HG03135 (cell line): ENCODE measurements around the gene C1orf210.

ENCODE experiments used
- ATAC-seq: cut with Tn5 transposase; IDR thresholded peaks from one replicate; pipeline ENCODE4 v1.9.1; 2021; ENCODE audit warnings: mild to moderate bottlenecking, moderate library complexity; ENCODE audit not compliant: unreplicated experiment

C1orf210 gene

DNA sequence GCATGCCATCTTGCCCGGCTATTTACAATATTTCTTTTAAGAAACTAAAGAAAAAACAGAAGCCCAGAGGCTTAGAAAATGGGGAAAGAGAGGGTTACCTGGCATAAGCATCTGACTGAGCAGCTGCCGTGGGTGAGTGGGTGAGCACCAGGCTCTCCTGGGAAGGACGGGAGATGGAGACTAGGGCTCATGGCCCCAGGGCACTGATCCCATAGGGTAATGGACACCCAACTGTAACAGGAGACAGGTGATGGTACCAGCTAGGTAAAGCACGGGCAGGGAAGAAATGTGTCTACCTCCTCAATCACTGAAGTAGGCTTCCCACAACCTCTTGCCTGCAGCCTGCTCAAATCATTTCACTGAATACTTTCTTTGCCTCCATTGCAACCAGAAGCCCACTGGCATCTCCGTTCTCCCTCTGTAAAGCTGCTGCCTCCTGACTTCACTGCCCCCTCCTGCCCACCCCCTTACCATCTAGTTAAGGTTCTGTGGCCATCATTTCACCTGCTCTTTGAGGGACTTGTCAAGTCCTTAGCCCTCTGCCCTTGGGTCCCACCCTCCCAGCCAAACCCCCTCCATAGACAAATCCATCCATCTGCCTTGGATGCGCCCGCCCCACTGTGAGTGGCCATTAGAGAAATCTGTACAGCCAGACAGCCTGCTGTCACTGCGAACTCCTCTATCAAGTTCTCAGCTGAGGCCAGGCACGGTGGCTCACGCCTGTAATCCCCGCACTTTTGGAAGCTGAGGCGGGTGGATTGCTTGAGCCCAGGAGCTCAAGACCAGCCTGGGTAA is 9.4 kb downstream of the C1orf210 start:
- no peak for ATAC-seq

DNA sequence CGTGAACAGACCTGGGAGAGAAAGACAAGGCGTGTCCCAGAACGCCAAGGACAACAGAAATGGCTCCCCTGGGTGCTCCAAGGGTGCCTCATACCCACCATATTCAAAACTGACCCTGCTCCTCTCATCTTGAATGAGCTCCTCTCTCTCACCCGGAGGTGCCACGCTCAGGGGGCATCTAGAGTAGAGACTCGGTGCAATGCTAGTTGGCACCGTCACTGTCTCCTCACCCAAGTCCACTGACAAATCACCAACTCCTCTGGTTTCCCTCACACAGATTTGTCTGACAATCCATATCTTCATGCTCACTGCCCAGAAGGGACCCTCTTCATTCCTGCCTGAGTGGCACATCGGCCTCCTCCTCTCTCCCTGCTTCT is 10.6 kb downstream of the C1orf210 start:
- ATAC-seq: no peak

DNA sequence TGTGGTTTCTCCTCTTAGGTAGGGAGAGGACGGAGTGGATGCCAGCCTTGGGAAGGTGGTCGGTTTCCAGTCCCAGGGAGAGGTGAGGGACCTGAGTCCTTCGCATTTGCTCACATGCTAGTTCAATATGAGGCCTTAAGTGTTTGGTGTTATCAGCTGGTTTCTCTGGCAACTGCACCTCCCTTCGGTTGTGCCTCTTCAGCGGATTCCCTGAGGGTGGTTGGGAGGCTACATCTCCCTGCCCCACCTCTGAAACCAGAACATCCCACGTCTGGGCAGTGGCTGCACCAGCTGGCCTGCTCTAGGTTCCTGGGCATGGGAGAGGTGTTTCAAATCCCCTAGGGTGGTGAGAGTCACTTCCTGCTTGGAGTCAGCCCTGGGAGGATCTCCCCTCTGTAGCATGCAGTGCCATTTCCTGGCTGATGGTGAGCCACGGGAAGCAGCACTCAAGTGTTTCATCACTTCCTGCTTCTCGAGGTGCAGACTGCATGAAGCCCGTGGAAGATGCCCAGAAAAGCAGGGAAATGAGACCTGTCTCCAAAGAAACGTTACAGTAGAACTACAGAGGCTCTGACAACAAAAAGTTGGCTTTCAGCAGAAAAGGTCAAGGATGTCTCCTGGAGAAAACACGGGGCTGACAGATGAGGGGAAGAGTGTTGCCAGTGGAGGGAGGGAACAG is 11.1 kb downstream of the C1orf210 start:
- no peak for ATAC-seq

DNA sequence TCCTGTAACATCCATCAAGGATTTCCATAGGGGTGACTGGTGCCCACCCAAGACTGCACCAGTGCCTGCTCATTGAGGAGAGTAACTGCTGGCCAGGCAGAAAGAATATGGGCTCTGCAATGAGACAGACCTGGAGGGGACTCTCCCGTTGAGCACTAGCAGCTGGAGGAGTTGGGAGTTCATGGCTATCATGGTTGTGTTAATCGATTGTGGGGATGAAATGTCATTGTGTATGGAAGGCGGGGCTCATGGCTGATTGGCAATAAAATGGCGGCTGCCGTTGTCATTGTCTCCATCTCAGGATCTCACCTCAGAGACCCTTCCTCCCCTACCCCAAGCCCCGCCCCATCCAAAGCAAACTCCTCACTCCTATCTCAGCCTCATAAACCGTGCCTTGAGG is 11.7 kb downstream of the C1orf210 start:
- no peak for ATAC-seq

DNA sequence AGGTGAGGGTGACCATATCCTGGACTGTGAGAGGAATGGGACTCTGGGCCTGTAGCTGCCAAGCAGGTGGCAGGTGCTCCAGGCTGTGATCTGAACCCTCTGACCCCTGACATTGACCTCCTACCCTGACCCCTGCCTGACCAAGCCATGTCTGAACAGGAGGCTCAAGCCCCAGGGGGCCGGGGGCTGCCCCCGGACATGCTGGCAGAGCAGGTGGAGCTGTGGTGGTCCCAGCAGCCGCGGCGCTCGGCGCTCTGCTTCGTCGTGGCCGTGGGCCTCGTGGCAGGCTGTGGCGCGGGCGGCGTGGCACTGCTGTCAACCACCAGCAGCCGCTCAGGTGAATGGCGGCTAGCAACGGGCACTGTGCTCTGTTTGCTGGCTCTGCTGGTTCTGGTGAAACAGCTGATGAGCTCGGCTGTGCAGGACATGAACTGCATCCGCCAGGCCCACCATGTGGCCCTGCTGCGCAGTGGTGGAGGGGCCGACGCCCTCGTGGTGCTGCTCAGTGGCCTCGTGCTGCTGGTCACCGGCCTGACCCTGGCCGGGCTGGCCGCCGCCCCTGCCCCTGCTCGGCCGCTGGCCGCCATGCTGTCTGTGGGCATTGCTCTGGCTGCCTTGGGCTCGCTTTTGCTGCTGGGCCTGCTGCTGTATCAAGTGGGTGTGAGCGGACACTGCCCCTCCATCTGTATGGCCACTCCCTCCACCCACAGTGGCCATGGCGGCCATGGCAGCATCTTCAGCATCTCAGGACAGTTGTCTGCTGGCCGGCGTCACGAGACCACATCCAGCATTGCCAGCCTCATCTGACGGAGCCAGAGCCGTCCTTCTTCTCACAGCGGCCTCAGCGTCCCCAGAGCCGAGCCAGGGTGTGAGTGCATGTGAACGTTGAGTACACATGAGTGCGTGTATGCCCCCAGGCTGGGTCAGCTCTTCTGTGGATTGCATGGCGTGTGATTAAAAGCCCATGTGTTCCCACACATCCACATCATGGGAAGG is 12.5 kb downstream of the C1orf210 start:
- no peak for ATAC-seq

DNA sequence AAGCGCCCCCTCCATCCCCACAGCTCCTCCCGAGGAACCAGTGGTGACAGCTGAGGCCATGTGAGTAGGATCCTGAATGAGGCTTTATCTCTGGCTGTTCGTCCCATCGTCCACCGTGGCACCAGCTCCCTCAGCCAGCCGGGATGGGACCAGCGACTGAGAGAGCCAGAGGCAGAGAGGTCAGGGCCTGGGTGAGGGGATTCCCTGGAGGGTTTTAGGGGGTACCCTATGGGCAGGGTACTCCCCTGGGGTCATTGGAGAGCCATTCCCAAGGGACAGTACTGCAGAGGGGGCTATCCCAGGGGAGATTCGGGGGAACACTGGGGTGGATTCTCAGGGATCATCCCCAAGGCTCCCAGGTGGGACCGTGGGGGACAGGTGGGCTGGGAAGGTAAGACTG is 13.2 kb downstream of the C1orf210 start:
- ATAC-seq: no peak

DNA sequence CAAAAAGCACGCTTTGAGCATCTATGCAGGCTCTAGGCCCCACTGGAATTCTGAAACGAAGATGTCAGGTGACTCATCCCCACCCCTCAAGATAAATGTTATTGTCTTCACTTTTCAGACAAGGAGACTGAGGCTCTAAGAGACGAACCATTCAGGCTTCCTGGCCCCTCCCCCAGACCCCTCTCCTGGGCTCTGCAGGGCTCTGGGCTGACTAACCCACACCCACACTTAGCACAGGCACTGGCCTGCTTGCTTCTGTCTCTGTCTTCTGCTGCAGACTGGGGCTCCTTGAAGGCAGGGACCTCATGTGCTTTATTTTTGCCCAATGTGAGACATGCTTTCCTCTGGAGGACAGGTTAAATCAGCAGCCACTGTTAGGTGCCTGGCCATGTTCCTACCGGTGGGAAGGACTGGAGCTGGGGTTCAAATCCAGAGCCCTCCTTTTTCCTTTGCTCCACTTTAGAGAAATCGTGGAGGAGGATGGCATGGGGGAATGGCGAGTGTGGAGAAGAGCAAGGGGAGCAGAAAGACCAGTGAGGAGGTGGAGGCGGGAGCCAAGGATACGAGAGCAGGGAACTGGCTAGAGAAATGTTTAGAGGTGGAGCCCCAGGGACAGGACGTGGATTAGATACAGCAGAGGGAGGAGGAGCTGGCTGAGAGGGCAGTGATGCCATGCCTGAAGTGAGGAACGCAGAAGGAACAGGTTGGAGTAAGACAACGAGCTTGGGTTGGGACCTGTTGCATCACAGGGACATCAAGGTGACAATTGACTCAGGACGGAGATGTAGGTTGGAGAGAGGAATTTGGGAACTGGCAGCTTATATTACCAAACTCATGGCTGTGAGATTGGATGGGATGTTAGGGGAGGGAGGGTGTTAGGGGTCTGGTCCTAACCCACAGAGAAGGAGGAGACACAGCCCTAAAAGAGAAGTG is 13.9 kb downstream of the C1orf210 start:
- no peak for ATAC-seq

DNA sequence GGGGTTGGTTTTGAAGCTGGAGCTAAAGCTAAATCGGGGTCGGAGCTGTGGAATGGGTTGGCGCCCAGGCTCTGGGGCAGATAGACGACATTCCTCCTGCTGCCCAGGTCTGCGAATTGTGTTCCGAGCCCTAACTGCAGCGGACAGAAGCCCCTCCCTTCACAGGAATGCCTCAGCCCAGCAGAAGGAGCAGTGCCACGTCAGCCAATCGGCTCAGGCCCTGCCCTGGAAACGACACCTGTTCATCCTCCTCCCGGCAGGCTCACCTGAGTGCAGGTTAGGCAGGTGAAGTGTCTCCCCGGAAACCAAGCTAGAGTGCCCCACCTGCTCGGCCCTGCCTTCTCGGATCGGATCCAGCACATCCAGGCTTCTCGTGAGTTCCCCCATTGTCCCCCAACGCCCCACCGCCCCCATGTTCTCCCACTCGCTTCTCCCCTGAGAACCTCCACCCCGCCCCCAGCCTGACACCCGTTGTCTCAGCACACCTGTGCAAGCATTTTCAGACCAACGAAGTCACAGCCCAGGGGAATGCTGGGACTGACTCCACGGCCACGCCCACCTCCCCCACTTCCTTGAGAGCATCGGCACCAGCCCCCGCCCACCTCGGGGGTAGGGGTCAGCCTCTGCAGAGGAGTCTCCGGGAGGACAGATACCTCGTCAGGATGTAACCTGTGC is 14.8 kb downstream of the C1orf210 start:
- no peak for ATAC-seq

DNA sequence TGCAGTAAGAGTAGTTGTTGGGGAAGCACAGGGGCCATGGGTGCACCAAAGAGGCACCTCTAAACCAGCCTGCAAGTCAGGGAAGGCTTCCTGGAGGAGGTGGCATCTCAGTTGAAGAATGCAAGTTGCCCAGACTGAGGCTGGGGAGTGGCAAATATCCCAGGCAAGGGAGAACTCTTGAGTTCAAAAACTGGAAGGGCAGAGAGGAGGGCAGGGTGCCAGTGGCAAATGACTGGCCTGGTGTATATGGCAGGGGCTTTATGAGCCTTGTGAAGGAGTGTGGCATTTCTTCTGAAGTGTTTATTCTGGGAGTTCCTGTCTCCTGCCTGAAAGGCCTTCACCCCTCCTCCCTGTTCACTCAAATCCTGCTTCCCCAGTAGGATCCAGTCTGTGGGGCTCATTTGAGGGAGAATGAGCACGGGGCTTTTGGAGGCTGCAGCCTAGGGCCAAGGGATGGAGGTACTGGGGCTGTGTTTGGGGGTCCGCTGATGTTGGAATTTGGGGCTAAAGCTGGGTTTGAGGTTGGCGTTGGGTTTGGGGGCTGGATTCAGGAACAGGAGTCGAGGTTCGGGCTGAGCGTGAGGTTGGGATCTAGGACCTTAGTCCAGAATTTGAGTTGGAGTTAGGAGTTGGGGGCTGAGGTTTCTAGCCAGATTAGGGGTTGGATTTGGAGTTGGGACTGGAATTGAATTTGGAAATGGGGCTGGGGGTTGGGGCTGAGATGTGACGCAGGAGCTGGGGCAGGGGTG is 15.6 kb downstream of the C1orf210 start, which contains the start of gene TMEM125:
Gene TMEM125, plus strand, starts transcription at position 357 of the 749 bp plus-strand sequence. CDS start 2,740 bp downstream, outside the sequence.
- no peak for ATAC-seq

DNA sequence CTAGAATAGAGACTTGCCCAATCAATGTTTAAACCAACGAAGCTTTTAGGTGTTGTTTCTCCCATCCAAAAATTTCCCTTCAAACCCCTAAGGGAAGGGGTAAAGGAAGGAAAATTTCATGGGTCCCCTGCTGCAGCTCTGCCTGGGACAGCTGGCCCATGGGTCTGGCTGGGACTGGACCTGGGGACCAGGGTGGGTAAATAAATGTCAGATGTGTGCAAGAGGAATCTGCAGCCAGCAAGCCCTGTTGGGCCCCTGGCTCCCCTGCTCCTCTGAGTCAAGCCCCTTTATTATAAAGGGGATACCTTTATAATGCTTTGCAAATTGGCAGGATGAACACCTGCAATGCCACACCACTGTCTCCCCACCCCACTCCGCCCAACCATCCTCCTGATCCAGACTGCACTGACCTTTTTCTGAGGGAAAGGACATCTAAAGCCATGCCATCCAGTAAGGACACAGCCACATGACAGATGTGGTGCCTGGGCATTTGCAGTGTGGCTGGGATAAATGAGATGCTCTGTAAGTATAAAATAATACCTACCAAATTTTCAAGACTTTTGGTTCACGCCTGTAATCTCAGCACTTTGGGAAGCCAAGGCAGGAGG is 17.5 kb downstream of the C1orf210 start:
- no peak for ATAC-seq

DNA sequence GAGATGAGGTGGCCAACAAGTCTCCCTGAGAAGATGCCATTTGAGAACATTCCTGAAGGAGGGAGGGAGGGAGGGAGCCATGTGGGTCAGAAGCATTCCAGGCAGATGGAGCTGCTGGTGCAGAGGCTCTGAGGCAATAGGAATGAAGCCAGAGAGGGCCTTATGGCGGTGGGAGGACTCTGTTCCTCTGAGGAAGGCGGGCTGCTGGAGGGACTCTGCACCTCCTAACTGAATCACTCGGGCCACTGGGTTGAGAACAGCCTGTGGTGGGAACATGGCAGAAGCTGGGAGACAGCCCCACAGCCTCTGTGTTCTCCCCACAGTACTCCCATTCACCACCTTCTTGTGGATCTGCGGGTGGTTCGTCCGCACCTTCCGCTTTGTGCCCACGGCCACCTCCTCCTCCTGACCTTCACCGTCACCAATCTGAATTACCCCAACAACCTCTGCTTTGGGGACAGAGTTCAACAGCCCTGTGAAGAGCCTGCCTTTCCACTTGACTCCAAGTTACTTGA is 18.0 kb downstream of the C1orf210 start:
- ATAC-seq: no peak

DNA sequence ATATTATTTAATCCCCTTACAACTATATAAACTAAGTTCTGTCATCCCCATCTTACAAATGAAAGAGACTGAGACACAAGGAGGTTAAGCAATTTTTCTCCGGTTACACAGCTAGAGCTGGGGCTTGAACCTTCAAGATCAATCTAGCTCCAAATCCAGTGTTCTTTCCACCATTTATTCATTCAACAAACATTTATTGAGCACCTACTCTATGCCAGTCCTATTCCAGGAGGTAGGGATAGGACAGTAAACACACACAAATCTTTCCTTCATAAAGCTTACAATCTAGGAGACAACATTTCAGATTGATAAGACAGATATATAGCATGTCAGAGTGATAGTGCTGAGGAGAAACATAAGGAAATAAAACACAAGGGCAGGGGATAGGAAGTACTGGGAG is 18.5 kb downstream of the C1orf210 start:
- ATAC-seq: no peak

DNA sequence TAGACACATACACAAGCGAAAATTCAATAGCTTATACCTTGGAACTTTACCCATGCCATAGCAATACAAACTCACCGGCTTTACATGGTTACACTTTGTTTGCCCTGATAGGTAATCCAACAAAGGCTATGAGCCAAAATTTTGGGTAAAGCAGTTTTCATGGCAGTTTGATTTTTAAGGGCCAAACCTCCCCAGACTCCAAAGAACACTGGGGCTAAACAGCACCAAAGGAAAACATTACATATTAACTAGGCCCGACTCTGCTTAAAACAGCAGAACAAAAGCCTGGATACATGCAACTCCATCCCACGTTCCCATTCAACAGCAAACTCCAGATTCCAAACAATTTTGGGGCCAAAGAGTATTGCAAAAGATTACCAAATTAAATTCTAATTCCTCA is 19.9 kb downstream of the C1orf210 start:
- no peak for ATAC-seq

DNA sequence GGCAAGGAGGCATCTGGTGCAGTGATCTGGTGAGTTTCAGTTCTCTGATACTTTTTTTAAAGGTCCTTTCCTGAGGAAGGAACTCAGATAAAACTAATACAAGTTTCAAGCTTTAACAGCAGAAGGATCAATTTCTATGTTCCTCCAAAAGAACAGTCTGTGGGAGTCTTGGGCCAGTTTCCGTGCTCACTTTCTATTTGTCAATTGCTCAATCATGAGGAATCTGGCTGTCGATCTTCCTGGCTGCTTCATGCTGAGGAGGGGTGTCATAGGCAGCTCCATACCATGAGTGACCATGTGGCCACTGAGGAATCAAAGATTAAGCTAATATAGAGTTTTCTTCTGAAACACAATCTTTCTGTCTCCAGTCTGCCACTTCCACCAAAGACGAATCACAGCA is 27.0 kb downstream of the C1orf210 start:
- no peak for ATAC-seq

DNA sequence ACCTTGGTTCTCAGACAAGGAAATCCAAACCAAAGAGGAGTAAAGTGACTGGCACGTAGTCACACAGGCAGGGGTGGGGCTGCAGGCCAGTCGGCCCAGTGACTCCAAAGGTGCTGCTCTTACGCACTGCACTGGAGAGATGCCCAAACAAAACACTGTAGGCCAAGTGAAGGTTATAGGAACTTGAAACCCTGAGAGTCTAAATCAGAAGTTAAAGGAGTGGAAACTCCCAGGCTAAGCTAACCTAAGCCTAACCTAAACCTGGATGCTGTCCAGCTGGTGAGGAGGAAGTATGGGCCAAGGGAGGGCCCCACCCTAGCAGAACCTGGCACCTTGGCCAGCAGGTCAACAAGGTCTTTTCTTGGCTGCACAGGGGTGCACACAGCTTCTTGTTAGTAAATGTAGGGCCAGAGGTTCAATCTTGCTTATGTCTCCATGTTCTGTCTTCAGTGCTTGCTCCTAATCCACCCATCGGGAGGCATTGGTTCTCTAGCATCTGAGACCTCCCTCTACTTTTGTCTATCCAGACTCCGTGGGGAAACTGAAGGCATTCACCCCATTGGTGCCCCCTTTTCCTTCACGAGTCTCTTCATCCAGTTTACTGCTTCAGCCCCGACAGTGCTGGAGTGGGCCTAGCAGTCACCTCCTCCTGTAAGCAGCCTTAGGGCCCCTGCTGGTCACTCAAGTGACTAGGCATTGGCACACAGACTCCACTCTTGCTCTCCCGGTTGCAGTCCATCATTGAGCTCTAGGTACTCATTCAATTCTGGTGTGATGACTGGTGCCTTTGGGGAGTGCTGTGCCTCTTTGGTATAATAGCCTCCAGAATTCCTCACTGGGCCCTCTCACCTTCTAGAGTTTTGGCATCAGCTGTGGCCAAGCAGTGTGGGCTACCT is 28.5 kb downstream of the C1orf210 start:
- ATAC-seq: no peak

DNA sequence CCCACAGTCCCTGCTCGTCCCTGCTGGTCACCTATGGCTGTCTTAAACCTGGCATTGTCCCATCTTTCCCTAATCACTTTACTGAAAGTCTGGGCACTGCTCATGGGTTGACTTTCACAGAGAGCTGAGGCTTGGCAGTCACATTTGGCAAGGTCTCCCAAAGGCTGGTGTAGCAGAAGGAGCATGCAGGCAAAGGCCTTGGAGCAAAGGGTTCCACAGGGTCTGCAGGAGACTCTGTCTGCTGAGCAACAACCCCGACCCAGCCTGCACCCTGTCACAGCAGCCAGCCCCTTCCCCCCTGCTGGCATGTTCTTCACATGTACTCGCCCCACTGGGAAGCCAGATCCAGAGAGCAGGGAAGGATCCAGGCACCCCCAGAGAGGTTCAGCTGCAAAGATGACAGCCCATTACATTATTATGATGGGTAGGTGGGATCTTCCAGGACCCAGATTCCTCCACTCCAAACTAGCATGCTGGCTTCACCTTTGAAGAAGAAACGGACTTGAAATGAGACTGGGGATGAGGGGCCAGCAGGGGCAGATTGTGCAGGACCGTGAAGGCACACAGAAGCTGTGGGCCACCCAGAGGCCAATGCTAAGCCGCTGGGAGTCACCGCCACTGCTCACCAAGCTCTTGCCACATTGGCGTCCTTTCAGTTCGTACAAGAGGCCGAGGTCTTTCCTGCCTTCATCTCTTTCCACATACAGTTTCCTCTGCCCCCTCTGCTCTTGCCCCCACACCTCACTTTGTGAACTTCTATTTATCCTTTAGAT is 29.8 kb downstream of the C1orf210 start:
- no peak for ATAC-seq
